Neural cell (in vitro differentiated cells): ENCODE data around the gene IL21R.

Source experiments
- POLR2AphosphoS5 ChIP-seq: IDR thresholded peaks from 2 replicates; pipeline ENCODE4 v1.6.1; 2012
- REST ChIP-seq: IDR thresholded peaks from 2 replicates; pipeline ENCODE4 v1.6.1; 2012; ENCODE audit warnings: borderline replicate concordance
- TAF1 ChIP-seq: IDR thresholded peaks from 2 replicates; pipeline ENCODE4 v1.6.1; 2012; ENCODE audit warnings: low read depth
- TF ChIP-seq, protein P1 (sequence below): fragments of 450-650 bp; IDR thresholded peaks from 2 replicates; pipeline ENCODE4 v1.5.1; 2014; ENCODE audit warnings: antibody characterized with exemption, mild to moderate bottlenecking, moderate library complexity; ENCODE audit not compliant: poor library complexity, severe bottlenecking

GRCh38 chr16:27399969-27400368 is 2.0 kb upstream of the IL21R start:
- TF ChIP-seq TAF1 = no peak
- no peak for TF ChIP-seq REST
- TF ChIP-seq, protein P1, sequence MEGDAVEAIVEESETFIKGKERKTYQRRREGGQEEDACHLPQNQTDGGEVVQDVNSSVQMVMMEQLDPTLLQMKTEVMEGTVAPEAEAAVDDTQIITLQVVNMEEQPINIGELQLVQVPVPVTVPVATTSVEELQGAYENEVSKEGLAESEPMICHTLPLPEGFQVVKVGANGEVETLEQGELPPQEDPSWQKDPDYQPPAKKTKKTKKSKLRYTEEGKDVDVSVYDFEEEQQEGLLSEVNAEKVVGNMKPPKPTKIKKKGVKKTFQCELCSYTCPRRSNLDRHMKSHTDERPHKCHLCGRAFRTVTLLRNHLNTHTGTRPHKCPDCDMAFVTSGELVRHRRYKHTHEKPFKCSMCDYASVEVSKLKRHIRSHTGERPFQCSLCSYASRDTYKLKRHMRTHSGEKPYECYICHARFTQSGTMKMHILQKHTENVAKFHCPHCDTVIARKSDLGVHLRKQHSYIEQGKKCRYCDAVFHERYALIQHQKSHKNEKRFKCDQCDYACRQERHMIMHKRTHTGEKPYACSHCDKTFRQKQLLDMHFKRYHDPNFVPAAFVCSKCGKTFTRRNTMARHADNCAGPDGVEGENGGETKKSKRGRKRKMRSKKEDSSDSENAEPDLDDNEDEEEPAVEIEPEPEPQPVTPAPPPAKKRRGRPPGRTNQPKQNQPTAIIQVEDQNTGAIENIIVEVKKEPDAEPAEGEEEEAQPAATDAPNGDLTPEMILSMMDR = no peak
- no peak for TF ChIP-seq POLR2AphosphoS5
